GM12872 (cell line): ENCODE results near the gene BAAT.

ENCODE experiments used
- CTCF ChIP-seq: IDR thresholded peaks from 3 replicates; pipeline ENCODE4 v1.5.1; 2011; ENCODE audit warnings: low read depth, mild to moderate bottlenecking, low read length, moderate library complexity; ENCODE audit not compliant: insufficient read depth

BAAT gene

GRCh38 chr9:101359679-101360078 lies 25.1 kb downstream of the BAAT start:
- no peak for TF ChIP-seq CTCF

GRCh38 chr9:101356619-101357018 lies 28.2 kb downstream of the BAAT start:
- TF ChIP-seq CTCF = no peak

- no peak for TF ChIP-seq CTCF
These were observed 29.8 kb downstream of the BAAT start for GRCh38 chr9:101354765-101355708.

- no peak for TF ChIP-seq CTCF
These were observed 30.6 kb downstream of the BAAT start for GRCh38 chr9:101354143-101354764.

- no peak for TF ChIP-seq CTCF
These were observed 31.1 kb downstream of the BAAT start for GRCh38 chr9:101353683-101354082.

GRCh38 chr9:101352892-101353463 lies 31.8 kb downstream of the BAAT start:
- TF ChIP-seq CTCF = no peak

GRCh38 chr9:101350285-101350684 lies 34.5 kb downstream of the BAAT start:
- no peak for TF ChIP-seq CTCF
